Left lung (tissue), 10 donors: ENCODE data around the gene GCK. TPM values are rescaled to one million over a fixed set of nuclear protein-coding genes. Genes with fewer than 3 reads are reported as not detected.

Source experiments
- ATAC-seq: fragments of 200-7000 bp; cut with Tn5 transposase; one replicate; pipeline ENCODE4 v1.9.1; 2020; ENCODE audit warnings: moderate library complexity
- DNase-seq, 4 donors: peaks; one replicate each; pipeline ENCODE4 v3.0.0-alpha.2; 2013 to 2020
- H3K27ac ChIP-seq, 2 donors: fragments of 200-600 bp; sonication (generic) in 1 of 2; one replicate each; pipeline versions ENCODE4 v1.5.0 to v1.8.0; 2020 to 2021
- H3K27me3 ChIP-seq, 2 donors: fragments of 200-600 bp; sonication (generic) in 1 of 2; one replicate each; pipeline versions ENCODE4 v1.5.0 to v1.8.0; 2020 to 2021
- H3K36me3 ChIP-seq, 2 donors: fragments of 200-600 bp; sonication (generic) in 1 of 2; one replicate each; pipeline versions ENCODE4 v1.5.0 to v1.8.0; 2020 to 2021
- H3K4me1 ChIP-seq, 2 donors: fragments of 200-600 bp; one replicate each; pipeline ENCODE4 v1.8.0; 2021
- H3K4me3 ChIP-seq, 2 donors: fragments of 200-600 bp; sonication (generic) in 1 of 2; one replicate each; pipeline versions ENCODE4 v1.5.0 to v1.8.0; 2020 to 2021; ENCODE audit warnings: mild to moderate bottlenecking in 1 of 2
- H3K9me3 ChIP-seq, 2 donors: fragments of 200-600 bp; sonication (generic) in 1 of 2; one replicate each; pipeline versions ENCODE4 v1.5.0 to v1.8.0; 2020 to 2021
- CTCF ChIP-seq, 2 donors: fragments of 200-600 bp; sonication (generic) in 1 of 2; IDR thresholded peaks; one replicate each; pipeline versions ENCODE4 v1.5.0 to v1.8.0; 2021; ENCODE audit warnings: antibody characterized with exemption in 2 of 2
- intact Hi-C, 2 donors: fragments of 100-400 bp; cut with DNase I; formaldehyde crosslinking; loops; one replicate each; pipeline versions ENCODE4 v1.11.2 to v1.14.2; 2022
- polyA plus RNA-seq, 6 donors: library from polyadenylated mRNA; unstranded; fragments of 120-200 nt; gene quantifications; one replicate each; pipeline ENCODE4 v1.2.1, GENCODE V29; 2013; ENCODE audit not compliant: insufficient read length in 6 of 6
- total RNA-seq, 2 donors: library from RNA; stranded (reverse); fragmentation: NEBNext Ultra II Directional; extraction: Animal tissue kit (Norgen Biotek cat#: 25700); gene quantifications; one replicate each; pipeline ENCODE4 v1.2.1, GENCODE V29; 2021
- donor health status: DM: no; HTN: yes; CAD: no.
- donor health status: DM: no; HTN: no; CAD: no.

GCK gene
- total and polyA plus RNA-seq, 8 donors, result 0.34 to 4.1 (median 2.5) TPM

GRCh38 chr7:44103923-44104859 lies 85.0 kb downstream of the GCK start, which contains the start of gene AEBP1:
Gene AEBP1 (plus strand): TSS chr7:44104345. CDS start chr7:44104666, 321 bp downstream.
- Histone ChIP-seq H3K4me3 (peak within 1 kb of the TSS; percentile 44), H3K27me3 (peaks cover 0 to 40% of the 10 kb centered on the region in 2 donors), H3K9me3 (no peaks in the 10 kb centered on the region), H3K27ac (peak within 1 kb of the TSS; percentile 62 to 74), H3K36me3 (peaks cover 0 to 16% of the 10 kb centered on the region in 2 donors), H3K4me1 (peaks cover 0 to 7% of the 10 kb centered on the region in 2 donors)
- ATAC-seq, result peak; percentile 39
- intact Hi-C loops, result no loop called here
- peak in 1 of 4 donors; percentile 57 for DNase-seq
- TF ChIP-seq CTCF (IDR thresholded peaks at IDR 0.05), result no peak

GRCh38 chr7:44103566-44103922 lies 85.7 kb downstream of the GCK start:
- intact Hi-C loops, result no loop called here
- Histone ChIP-seq H3K4me1 (peaks cover 0 to 7% of the 10 kb centered on the region in 2 donors), H3K9me3 (no peaks in the 10 kb centered on the region), H3K27me3 (peaks cover 0 to 40% of the 10 kb centered on the region in 2 donors), H3K27ac (peak overlapping the region; percentile 39 to 40), H3K4me3 (peak overlapping the region in 1 of 2 donors; percentile 44), H3K36me3 (peaks cover 0 to 9% of the 10 kb centered on the region in 2 donors)
- TF ChIP-seq CTCF (IDR thresholded peaks at IDR 0.05), result no peak
- ATAC-seq (no peak), DNase-seq (peak in 1 of 4 donors; percentile 56)

- TF ChIP-seq CTCF (IDR thresholded peaks at IDR 0.05), result no peak
- Histone ChIP-seq H3K36me3 (peaks cover 0 to 4% of the 10 kb centered on the region in 2 donors), H3K4me1 (peaks cover 0 to 7% of the 10 kb centered on the region in 2 donors), H3K27me3 (peaks cover 0 to 40% of the 10 kb centered on the region in 2 donors), H3K27ac (peak overlapping the region; percentile 39 to 40), H3K9me3 (no peaks in the 10 kb centered on the region), H3K4me3 (no peak overlapping the region)
- intact Hi-C loops, result no loop called here
- ATAC-seq, result no peak
- DNase-seq, result peak in 1 of 4 donors; percentile 2
These were observed 86.2 kb downstream of the GCK start for GRCh38 chr7:44102846-44103565.

GRCh38 chr7:44101966-44102845 lies 87.0 kb downstream of the GCK start:
- TF ChIP-seq CTCF (IDR thresholded peaks at IDR 0.05), result no peak
- H3K27ac ChIP-seq, result peak overlapping the region; percentile 33 to 40
- intact Hi-C loops, result no loop called here
- no peaks in the 10 kb centered on the region for H3K36me3 ChIP-seq
- no peak overlapping the region for H3K4me3 ChIP-seq
- no peak for ATAC-seq
- H3K4me1 ChIP-seq, result peaks cover 0 to 7% of the 10 kb centered on the region in 2 donors
- H3K27me3 ChIP-seq, result peaks cover 0 to 40% of the 10 kb centered on the region in 2 donors
- peak in 1 of 4 donors; percentile 58 for DNase-seq
- H3K9me3 ChIP-seq, result no peaks in the 10 kb centered on the region
